Measurements from ENCODE around the gene SSC5D. TPM values are rescaled to one million over a fixed set of nuclear protein-coding genes. Genes with fewer than 3 reads are reported as not detected.

SSC5D gene
- total RNA-seq, 2 experiments from 2014 or later = 0.50 to 2.7 TPM

GRCh38 chr19:55554741-55555152, 66.5 kb downstream of the SSC5D start:
- H3K4me3 ChIP-seq (ENCODE audit: low read depth, low read length, poor library complexity, severe bottlenecking) = no peak overlapping the region
- CTCF ChIA-PET (ENCODE audit: unreplicated experiment) = no interaction called here
- intact Hi-C loops (cut with micrococcal nuclease; ENCODE audit: unreplicated experiment) = no loop called here

GRCh38 chr19:55559684-55560083, 71.4 kb downstream of the SSC5D start:
- CTCF ChIA-PET (ENCODE audit: unreplicated experiment) = no interaction called here

More at GRCh38 chr19:55554741-55555152, 66.5 kb downstream of the SSC5D start:
- Histone ChIP-seq H2AFZ (ENCODE audit: low read length) (no peak overlapping the region), H3K4me2 (ENCODE audit: low read length) (no peak overlapping the region), H3K4me1 (ENCODE audit: insufficient read depth, low read length, poor library complexity, severe bottlenecking) (peaks cover 4% of the 10 kb centered on the region), H3K27ac (ENCODE audit: low read depth, low read length, poor library complexity, severe bottlenecking) (no peak overlapping the region), H3K9me3 (ENCODE audit: low read length) (no peaks in the 10 kb centered on the region), H3K9me2 (ENCODE audit: insufficient read depth, low read length) (no peaks in the 10 kb centered on the region), H3K79me2 (ENCODE audit: insufficient read depth, low read depth, low read length) (no peaks in the 10 kb centered on the region), H4K20me1 (ENCODE audit: insufficient read depth, low read length) (no peaks in the 10 kb centered on the region), H3K36me3 (ENCODE audit: insufficient read depth, low read length) (no peaks in the 10 kb centered on the region)
- no peak for DNase-seq (ENCODE audit: low spot score)
- TF ChIP-seq CTCF (conservative IDR thresholded peaks at IDR 0.05; ENCODE audit: low read length) = no peak
- BruUV-seq (replicated peaks) = no TSS peak
- POLR2A ChIA-PET = no interaction called here

GRCh38 chr19:55563261-55563690, 75.0 kb downstream of the SSC5D start:
- intact Hi-C loops (cut with micrococcal nuclease; ENCODE audit: unreplicated experiment) = no loop called here
- DNase-seq (ENCODE audit: low spot score) = no peak
- Histone ChIP-seq H3K4me1 (ENCODE audit: insufficient read depth, low read length, poor library complexity, severe bottlenecking) (no peaks in the 10 kb centered on the region), H3K4me2 (ENCODE audit: low read length) (no peak overlapping the region), H4K20me1 (ENCODE audit: insufficient read depth, low read length) (no peaks in the 10 kb centered on the region), H3K9me3 (ENCODE audit: low read length) (no peaks in the 10 kb centered on the region), H3K27ac (ENCODE audit: low read depth, low read length, poor library complexity, severe bottlenecking) (no peak overlapping the region), H3K79me2 (ENCODE audit: insufficient read depth, low read depth, low read length) (no peaks in the 10 kb centered on the region), H3K9me2 (ENCODE audit: insufficient read depth, low read length) (no peaks in the 10 kb centered on the region), H2AFZ (ENCODE audit: low read length) (no peak overlapping the region), H3K4me3 (ENCODE audit: low read depth, low read length, poor library complexity, severe bottlenecking) (no peak overlapping the region), H3K36me3 (ENCODE audit: insufficient read depth, low read length) (no peaks in the 10 kb centered on the region)
- POLR2A ChIA-PET = no interaction called here
- CTCF ChIA-PET (ENCODE audit: unreplicated experiment) = no interaction called here
- TF ChIP-seq EZH2phosphoT487 (IDR thresholded peaks at IDR 0.05; ENCODE audit: borderline replicate concordance, low read depth, low read length) = no peak
- TF ChIP-seq CTCF (conservative IDR thresholded peaks at IDR 0.05; ENCODE audit: low read length) = no peak
- BruUV-seq (replicated peaks) = no TSS peak

More at GRCh38 chr19:55559684-55560083, 71.4 kb downstream of the SSC5D start:
- no peaks in the 10 kb centered on the region for H3K9me3 ChIP-seq (ENCODE audit: low read length)
- no peak for DNase-seq (ENCODE audit: low spot score)
- no peak overlapping the region for H2AFZ ChIP-seq (ENCODE audit: low read length)
- POLR2A ChIA-PET = no interaction called here
- no peaks in the 10 kb centered on the region for H3K4me1 ChIP-seq (ENCODE audit: insufficient read depth, low read length, poor library complexity, severe bottlenecking)
- no peak overlapping the region for H3K4me2 ChIP-seq (ENCODE audit: low read length)
- no peaks in the 10 kb centered on the region for H3K36me3 ChIP-seq (ENCODE audit: insufficient read depth, low read length)
- no peak overlapping the region for H3K4me3 ChIP-seq (ENCODE audit: low read depth, low read length, poor library complexity, severe bottlenecking)
- H3K27ac ChIP-seq (ENCODE audit: low read depth, low read length, poor library complexity, severe bottlenecking) = no peak overlapping the region
- BruUV-seq (replicated peaks) = no TSS peak
- no peaks in the 10 kb centered on the region for H3K9me2 ChIP-seq (ENCODE audit: insufficient read depth, low read length)
- H4K20me1 ChIP-seq (ENCODE audit: insufficient read depth, low read length) = no peaks in the 10 kb centered on the region
- H3K79me2 ChIP-seq (ENCODE audit: insufficient read depth, low read depth, low read length) = no peaks in the 10 kb centered on the region
- intact Hi-C loops (cut with micrococcal nuclease; ENCODE audit: unreplicated experiment) = no loop called here
- no peak for TF ChIP-seq CTCF (conservative IDR thresholded peaks at IDR 0.05; ENCODE audit: low read length)
- no peak for TF ChIP-seq EZH2phosphoT487 (IDR thresholded peaks at IDR 0.05; ENCODE audit: borderline replicate concordance, low read depth, low read length)

Measured in OCI-LY7 (cell line).